Activated naive CD4-positive, alpha-beta T cell treated with anti-CD3 and anti-CD28 coated beads for 36 hours (primary cell): ENCODE data around the gene ADI1. TPM values are rescaled to one million over a fixed set of nuclear protein-coding genes. Genes with fewer than 3 reads are reported as not detected.
"Not testable (repeated sequence)": the region's sequence is repeated elsewhere in the genome, so short reads cannot be mapped to it uniquely, and the experiment has no call there.

Source experiments
- CTCF ChIA-PET: fragments of 350-600 bp; sonication (Branson Sonifier 250); formaldehyde crosslinking; loops from one replicate; lab custom pipeline; 2021; ENCODE audit warnings: antibody characterized with exemption; lab: Charles Lee
- DNase-seq: peaks from one replicate; pipeline ENCODE4 v3.0.0-alpha.2; 2020
- H3K27ac Mint-ChIP-seq: one replicate; pipeline ENCODE4 v1.8.0; 2021; ENCODE audit warnings: mild to moderate bottlenecking, mixed read lengths
- H3K27me3 Mint-ChIP-seq: one replicate; pipeline ENCODE4 v1.8.0; 2021; ENCODE audit warnings: low read depth, mixed read lengths
- H3K36me3 Mint-ChIP-seq: one replicate; pipeline ENCODE4 v1.8.0; 2021; ENCODE audit warnings: low read depth, mixed read lengths
- H3K4me1 Mint-ChIP-seq: one replicate; pipeline ENCODE4 v1.8.0; 2021; ENCODE audit warnings: low read depth, mixed read lengths
- H3K4me3 Mint-ChIP-seq: one replicate; pipeline ENCODE4 v1.8.0; 2021; ENCODE audit warnings: mild to moderate bottlenecking, moderate library complexity, mixed read lengths
- H3K9me3 Mint-ChIP-seq: one replicate; pipeline ENCODE4 v1.8.0; 2021; ENCODE audit warnings: mixed read lengths
- intact Hi-C: fragments of 100-400 bp; cut with micrococcal nuclease; formaldehyde crosslinking; loops from one replicate; pipeline ENCODE4 v1.15.1; 2023
- total RNA-seq, 2 experiments: library from RNA; stranded (reverse); gene quantifications; one replicate each; pipeline ENCODE4 v1.2.3, GENCODE V29; 2021

Gene ADI1
- total RNA-seq, 2 experiments from 2014 or later: 45.6 to 49.8 TPM

GRCh38 chr2:3503046-3503445, 16.3 kb downstream of the ADI1 start:
- intact Hi-C loops: no loop called here
- no peak overlapping the region for H3K27ac Mint-ChIP-seq
- peaks cover 44% of the 10 kb centered on the region for H3K36me3 Mint-ChIP-seq
- H3K4me3 Mint-ChIP-seq: no peak overlapping the region
- CTCF ChIA-PET: no interaction called here
- H3K27me3 Mint-ChIP-seq: no peaks in the 10 kb centered on the region
- peaks cover 2% of the 10 kb centered on the region for H3K4me1 Mint-ChIP-seq
- no peak for DNase-seq
- H3K9me3 Mint-ChIP-seq: no peaks in the 10 kb centered on the region

- Mint-ChIP-seq H3K4me1 (no peaks in the 10 kb centered on the region), H3K36me3 (peaks cover 42% of the 10 kb centered on the region)
Measured at GRCh38 chr2:3500326-3500899, 18.9 kb downstream of the ADI1 start.

GRCh38 chr2:3498783-3499394, 20.4 kb downstream of the ADI1 start:
- CTCF ChIA-PET: no interaction called here
- no peak for DNase-seq
- no peaks in the 10 kb centered on the region for H3K27me3 Mint-ChIP-seq
- H3K4me3 Mint-ChIP-seq: no peak overlapping the region
- H3K9me3 Mint-ChIP-seq: no peaks in the 10 kb centered on the region
- H3K4me1 Mint-ChIP-seq: no peaks in the 10 kb centered on the region
- H3K27ac Mint-ChIP-seq: no peak overlapping the region
- intact Hi-C loops: no loop called here
- peaks cover 35% of the 10 kb centered on the region for H3K36me3 Mint-ChIP-seq

More at GRCh38 chr2:3500326-3500899, 18.9 kb downstream of the ADI1 start:
- no peak overlapping the region for H3K27ac Mint-ChIP-seq
- H3K4me3 Mint-ChIP-seq: no peak overlapping the region
- intact Hi-C loops: no loop called here
- no peaks in the 10 kb centered on the region for H3K27me3 Mint-ChIP-seq
- no peak for DNase-seq
- CTCF ChIA-PET: no interaction called here
- H3K9me3 Mint-ChIP-seq: no peaks in the 10 kb centered on the region

DNA sequence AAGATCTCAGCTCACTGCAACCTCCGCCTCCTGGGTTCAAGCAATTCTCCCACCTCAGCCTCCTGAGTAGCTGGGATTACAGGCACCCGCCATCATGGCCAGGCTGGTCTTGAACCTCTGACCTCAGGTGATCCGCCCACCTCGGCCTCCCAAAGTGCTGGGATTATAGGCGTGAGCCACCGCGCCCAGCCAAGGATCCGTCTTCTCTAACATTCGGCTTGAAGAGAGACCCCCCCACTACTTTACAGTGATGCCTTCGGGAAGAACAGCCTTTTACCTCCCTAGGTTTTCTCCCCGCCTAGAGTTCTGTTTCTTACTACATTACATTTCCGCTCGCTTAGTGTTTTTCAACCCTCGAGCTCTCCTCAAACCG, 22.6 kb downstream of the ADI1 start:
- H3K27ac Mint-ChIP-seq, H3K9me3 Mint-ChIP-seq, H3K4me3 Mint-ChIP-seq, H3K4me1 Mint-ChIP-seq, DNase-seq, H3K27me3 Mint-ChIP-seq, intact Hi-C loops: not testable (repeated sequence)
- peaks cover 24% of the 10 kb centered on the region for H3K36me3 Mint-ChIP-seq
- CTCF ChIA-PET: interaction anchor here (1.3 kb wide), 1 partner anchor 155 kb away, joined by 3 read pairs; no protein-coding TSS in a partner anchor

GRCh38 chr2:3494984-3495666, 24.2 kb downstream of the ADI1 start:
- Mint-ChIP-seq H3K4me1 (no peaks in the 10 kb centered on the region), H3K27me3 (no peaks in the 10 kb centered on the region), H3K4me3 (no peak overlapping the region), H3K27ac (no peak overlapping the region), H3K36me3 (peaks cover 24% of the 10 kb centered on the region), H3K9me3 (no peaks in the 10 kb centered on the region)
- no peak for DNase-seq
- CTCF ChIA-PET: no interaction called here
- intact Hi-C loops: no loop called here

GRCh38 chr2:3493615-3494007, 25.7 kb downstream of the ADI1 start:
- peaks cover 14% of the 10 kb centered on the region for H3K36me3 Mint-ChIP-seq

DNA sequence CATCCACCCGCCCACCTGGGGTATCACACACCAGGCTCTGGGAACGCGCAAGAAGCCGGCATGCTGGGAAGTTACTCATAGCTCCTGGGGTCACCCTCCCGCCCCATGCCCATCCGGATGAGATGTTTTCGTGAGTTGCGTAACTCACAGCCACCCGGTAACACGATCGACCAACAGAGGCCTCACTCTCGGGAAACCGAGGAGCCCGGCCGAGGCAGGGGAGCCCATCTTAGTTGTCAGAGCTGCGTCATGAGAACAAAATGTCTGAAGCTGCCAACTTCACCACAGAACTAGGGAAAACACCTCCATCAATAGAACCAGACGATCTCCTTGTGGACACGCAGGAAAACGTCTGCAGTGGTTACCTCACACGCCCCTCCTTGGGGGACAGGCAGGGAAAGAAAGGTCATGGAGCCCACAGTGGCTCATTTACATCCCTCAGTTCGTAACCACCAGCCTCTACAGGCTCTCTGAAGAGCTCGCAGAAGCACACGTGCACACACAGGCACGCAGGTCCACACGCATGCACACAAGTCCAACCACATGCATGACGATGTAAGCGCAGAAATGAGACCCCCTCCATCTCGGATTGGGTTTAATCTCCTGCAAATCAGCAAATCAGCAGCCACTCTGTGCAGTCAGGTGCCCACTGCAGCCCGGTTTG, 26.2 kb downstream of the ADI1 start:
- H3K27me3 Mint-ChIP-seq: no peaks in the 10 kb centered on the region
- peaks cover 14% of the 10 kb centered on the region for H3K36me3 Mint-ChIP-seq
- CTCF ChIA-PET: interaction anchor here (1.1 to 1.3 kb wide), 2 partner anchors 31 to 157 kb away, joined by 4 read pairs; no protein-coding TSS in a partner anchor
- no peak overlapping the region for H3K4me3 Mint-ChIP-seq
- no peak overlapping the region for H3K27ac Mint-ChIP-seq
- no peaks in the 10 kb centered on the region for H3K9me3 Mint-ChIP-seq
- no peaks in the 10 kb centered on the region for H3K4me1 Mint-ChIP-seq
- DNase-seq: no peak
- intact Hi-C loops: no loop called here

More at GRCh38 chr2:3493615-3494007, 25.7 kb downstream of the ADI1 start:
- intact Hi-C loops: no loop called here
- Mint-ChIP-seq H3K4me3 (no peak overlapping the region), H3K4me1 (no peaks in the 10 kb centered on the region), H3K9me3 (no peaks in the 10 kb centered on the region), H3K27ac (no peak overlapping the region), H3K27me3 (no peaks in the 10 kb centered on the region)
- CTCF ChIA-PET: interaction anchor here (1.1 to 1.3 kb wide), 2 partner anchors 32 to 157 kb away, joined by 4 read pairs; no protein-coding TSS in a partner anchor
- no peak for DNase-seq

DNA sequence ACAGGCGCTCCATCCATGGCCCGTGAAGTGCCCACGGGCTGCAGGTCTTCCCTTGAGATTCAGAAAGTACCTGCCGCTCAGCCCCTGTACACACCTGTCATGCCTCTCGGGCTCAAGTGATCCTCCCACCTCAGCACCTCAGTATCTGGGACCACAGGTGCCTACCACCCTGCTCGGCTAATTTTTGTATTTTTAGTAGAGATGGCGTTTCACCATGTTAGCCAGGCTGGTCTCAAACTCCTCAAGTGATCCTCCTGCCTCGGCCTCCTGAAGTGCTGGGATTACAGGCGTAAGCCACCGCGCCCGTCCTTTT, 26.9 kb downstream of the ADI1 start:
- peaks cover 10% of the 10 kb centered on the region for H3K36me3 Mint-ChIP-seq
- H3K9me3 Mint-ChIP-seq, H3K4me3 Mint-ChIP-seq, H3K27me3 Mint-ChIP-seq, CTCF ChIA-PET, H3K27ac Mint-ChIP-seq, intact Hi-C loops, DNase-seq, H3K4me1 Mint-ChIP-seq: not testable (repeated sequence)

- CTCF ChIA-PET: interaction anchor here (0.9 kb wide), 1 partner anchor 104 kb away, joined by 3 read pairs; no protein-coding TSS in a partner anchor
- Mint-ChIP-seq H3K27ac (no peak overlapping the region), H3K36me3 (peaks cover 6% of the 10 kb centered on the region), H3K27me3 (no peaks in the 10 kb centered on the region), H3K4me3 (no peak overlapping the region), H3K9me3 (no peaks in the 10 kb centered on the region), H3K4me1 (no peaks in the 10 kb centered on the region)
- no peak for DNase-seq
- intact Hi-C loops: no loop called here
Measured at GRCh38 chr2:3491716-3492474, 27.4 kb downstream of the ADI1 start.

DNA sequence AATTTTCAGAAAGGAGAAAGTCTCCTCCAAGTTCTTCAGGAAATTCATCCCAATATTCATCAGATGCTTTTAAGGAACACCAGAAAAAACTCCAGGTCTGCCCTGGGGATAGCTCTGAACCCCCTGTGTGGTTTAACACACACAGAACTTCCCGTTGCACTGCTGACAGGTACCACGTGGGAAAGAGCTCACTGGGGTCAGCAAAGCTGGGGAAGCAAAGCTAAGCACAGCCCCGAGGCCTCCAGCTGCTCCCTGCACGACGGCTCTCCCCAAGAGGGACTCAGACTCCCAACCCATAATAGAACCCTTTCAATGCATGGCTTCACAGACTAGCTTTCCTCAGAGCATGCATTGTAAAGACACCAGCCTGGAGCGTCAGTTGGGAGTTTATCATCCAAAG, 28.0 kb downstream of the ADI1 start:
- no peaks in the 10 kb centered on the region for H3K9me3 Mint-ChIP-seq
- H3K36me3 Mint-ChIP-seq: peaks cover 4% of the 10 kb centered on the region
- CTCF ChIA-PET: interaction anchor here (0.9 kb wide), 1 partner anchor 105 kb away, joined by 3 read pairs; no protein-coding TSS in a partner anchor
- no peak overlapping the region for H3K27ac Mint-ChIP-seq
- no peaks in the 10 kb centered on the region for H3K4me1 Mint-ChIP-seq
- intact Hi-C loops: no loop called here
- no peak overlapping the region for H3K4me3 Mint-ChIP-seq
- DNase-seq: no peak
- H3K27me3 Mint-ChIP-seq: no peaks in the 10 kb centered on the region

DNA sequence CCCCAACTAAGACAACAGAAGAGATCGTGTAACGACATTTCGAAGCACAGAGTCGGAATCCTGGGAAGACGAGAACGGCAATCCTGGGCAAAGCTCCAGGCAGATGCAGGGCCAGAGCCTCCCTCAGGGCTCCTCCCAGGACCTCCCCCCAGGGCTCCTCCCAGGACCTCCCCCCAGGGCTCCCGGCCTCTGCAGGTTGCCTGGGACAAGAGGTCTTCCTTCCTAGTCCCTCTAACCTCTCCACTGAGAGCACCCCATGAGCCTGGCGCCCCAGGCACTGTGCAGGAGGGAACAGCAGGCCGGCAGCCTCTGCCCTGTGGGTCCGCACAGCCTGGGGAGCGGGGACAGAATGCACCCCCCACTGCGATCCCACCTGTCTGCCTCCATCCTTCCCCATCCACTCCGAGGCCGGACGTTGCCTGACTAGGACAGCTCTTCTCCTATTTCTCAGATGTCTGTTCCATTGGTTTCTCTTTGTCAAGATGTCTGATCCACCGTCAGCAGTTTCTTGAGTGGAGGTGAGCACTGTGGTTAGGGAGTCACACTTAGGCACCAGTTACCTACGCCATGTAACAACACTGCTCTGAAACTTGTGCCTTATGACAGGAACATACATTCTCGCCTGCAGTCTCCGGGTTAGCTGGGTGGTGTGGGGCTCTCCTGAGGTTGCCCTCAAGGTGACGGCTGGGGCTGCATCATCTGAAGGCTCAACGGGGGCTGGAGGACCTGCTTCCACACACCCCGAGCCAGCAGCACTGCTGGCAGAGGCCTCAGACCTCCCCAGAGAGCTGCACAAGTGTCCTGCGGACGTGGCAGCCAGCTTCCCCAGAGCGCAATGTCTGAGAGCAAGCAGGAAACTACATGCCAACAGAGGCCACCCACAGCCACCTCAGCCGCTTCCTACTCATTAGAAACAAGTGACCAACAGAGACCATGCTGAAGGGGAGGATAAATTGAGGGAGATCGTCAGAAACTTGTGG, 28.9 kb downstream of the ADI1 start:
- Mint-ChIP-seq H3K27ac (no peak overlapping the region), H3K9me3 (no peaks in the 10 kb centered on the region), H3K4me3 (no peak overlapping the region), H3K4me1 (no peaks in the 10 kb centered on the region), H3K36me3 (peaks cover 5% of the 10 kb centered on the region), H3K27me3 (no peaks in the 10 kb centered on the region)
- no peak for DNase-seq
- CTCF ChIA-PET: interaction anchor here (0.9 kb wide), 1 partner anchor 106 kb away, joined by 3 read pairs; no protein-coding TSS in a partner anchor
- intact Hi-C loops: no loop called here
